H4 (cell line): ENCODE measurements around the gene PITPNM3. TPM values are rescaled to one million over a fixed set of nuclear protein-coding genes. Genes with fewer than 3 reads are reported as not detected.
A peak's percentile ranks its signal among the peaks of the same experiment; 100 is the strongest.

ENCODE experiments used
- DNase-seq: peaks from one replicate; pipeline ENCODE4 v3.0.0-alpha.2; 2015; ENCODE audit warnings: low spot score
- total RNA-seq: library from RNA; depleted of rRNA; stranded (reverse); fragments of >200 nt; shearing (Covaris generic); gene quantifications from 2 replicates; pipeline ENCODE4 v1.2.3, GENCODE V29; 2014

Gene PITPNM3
- total RNA-seq, 1 experiment from 2014 or later = 0.15 TPM

DNA sequence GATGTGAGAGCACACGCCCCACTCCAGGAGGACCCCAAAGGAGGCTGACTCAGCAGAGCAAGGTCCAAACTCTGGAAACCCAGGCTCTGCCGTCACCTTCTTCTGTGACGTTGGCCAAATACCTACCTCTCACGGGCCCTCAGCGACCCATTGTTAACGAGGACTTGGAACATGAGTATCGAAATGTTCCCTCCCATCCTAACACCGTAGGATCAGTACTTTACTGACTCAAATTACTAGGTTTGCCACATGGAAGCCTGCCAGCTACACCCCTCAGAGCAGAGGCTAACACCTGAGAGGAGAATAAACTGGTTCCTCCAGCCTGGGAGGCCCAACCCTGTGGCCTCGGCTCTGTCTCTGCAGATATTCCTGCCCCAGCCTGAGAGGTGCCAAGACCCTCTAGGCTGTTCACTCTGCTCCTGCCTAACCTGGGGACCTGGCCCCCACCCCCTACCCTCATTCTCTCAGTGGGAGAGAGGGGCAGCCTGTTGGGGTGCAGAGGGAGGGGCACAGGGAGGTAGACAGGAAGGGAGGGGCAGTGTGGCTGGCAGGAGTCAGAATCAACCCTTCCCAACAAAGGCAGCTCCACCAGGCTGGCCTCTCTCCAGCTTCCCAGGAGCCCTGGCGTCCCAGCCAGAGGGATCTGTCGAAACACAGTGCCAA, 4.4 kb downstream of the PITPNM3 start:
- no peak for DNase-seq

DNA sequence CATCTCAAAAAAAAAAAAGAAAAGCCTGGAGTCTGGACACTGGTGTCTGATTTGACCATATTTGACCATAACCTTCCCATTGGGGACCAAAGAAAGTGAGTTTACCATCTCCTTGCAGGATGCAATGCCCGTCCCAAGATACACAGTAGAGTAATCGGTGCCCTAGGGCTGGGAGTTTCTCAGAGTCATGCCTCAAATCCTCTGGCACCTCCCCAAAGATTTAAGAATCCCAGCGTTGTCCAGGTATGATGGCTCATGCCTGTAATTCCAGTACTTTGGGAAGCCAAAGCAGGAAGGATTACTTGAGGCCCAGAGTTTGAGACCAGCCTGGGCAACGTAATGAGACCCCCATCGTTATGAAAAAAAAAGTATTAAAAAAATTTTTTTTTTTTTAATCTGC, 5.0 kb downstream of the PITPNM3 start:
- DNase-seq = no peak

DNA sequence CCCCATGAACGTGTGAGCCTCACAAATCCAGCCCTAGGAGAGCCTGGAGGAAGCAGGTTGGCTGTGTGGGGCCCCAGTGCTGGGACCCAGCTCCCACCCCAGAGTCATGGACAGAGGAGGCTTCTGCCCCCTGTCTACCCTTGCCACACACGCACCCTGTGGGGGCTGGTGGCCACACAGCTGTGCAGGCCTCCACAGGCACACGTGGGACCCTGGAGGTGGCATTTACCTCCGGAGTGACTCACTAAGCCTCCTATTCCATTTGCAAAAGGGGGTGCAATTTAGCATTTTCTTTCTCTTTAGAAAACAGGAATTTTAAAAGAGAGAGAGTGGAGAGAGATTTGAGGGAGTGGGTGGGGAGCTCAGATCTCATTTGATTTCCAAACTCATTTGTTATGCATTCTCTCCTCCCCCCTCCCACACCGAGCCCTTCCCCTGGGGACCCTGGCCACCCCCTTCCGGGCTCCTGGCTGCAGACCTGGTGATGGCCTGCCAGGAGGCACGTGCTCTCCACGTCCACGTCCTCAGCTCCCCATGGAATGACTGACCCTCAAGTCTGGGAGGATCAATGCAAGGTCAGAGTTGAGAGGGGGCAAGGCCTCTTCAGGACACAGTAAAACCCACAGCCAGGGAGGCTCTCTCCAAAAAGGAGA, 6.8 kb downstream of the PITPNM3 start:
- DNase-seq = no peak

DNA sequence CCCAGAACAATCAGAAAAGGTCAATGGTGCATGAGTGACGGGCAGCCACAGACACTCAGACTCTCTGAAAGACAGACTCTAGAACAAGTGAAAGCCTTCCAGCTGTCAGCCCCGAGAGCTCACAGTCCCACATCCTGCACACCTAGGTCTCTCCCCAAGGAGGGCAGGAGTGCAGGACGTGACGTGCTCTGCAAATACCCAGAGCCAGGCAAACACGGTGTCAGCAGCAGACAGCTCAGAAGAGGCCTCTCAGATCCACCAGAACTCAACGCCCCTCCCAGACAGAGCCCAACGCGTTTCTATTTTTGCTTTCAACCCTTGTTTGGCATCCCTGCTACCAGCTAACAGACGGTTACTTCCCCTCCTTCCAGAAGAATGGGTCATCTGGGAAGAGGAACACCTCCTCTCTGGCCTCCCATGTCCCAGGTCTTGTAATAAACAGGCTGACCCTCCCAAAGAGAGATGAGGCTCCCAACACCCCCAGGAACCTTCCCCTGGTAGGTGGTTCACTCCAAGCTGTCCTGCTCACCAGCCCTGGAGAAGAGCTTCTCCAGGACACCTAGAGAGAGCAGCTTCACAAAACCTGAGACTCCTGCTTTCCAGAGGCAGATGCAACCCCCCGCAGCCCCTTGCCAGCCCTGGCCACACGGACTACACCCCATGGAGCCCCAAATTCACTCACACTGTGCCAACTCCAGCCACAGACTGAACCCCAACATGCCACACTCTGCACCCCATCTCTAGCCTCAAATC, 7.6 kb downstream of the PITPNM3 start:
- no peak for DNase-seq

DNA sequence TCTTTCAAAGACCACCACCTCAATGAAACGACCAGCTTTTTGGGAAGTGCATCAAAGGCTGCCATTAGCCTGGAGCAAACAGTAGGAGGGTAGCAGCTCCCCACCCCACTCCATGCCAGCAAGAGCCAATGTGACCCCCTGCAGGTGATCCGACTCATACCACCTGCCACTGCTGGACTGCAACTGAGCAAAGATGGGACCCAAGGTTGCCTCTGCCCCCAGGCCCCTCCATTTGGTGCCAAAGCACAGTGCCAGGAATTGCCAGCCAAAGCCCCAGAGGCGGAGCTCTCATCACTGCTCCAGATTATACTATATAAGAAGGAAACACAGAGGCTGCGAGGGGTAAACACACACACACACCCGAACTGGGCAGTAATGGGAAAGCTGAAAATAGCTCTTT, 8.3 kb downstream of the PITPNM3 start:
- DNase-seq = no peak

DNA sequence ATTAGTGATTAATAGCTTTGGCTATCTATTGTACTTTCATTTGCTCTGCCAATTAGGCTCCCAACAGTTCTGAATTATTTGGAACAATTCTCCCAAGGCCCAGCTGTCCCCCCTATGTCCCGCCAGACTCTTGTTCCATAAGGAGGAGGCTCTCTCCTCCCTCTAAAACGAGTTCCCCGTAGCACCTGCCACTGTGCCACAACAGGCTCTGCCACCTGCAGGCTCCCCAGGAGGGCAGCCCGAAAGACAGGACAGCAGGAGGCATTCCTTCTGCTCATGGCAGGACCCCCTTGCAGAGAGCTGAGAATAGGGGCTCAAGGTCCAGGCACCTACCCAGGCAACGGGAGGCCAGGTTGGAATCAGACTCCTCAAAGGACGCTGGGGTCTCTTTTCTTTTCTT, 9.0 kb downstream of the PITPNM3 start:
- no peak for DNase-seq

DNA sequence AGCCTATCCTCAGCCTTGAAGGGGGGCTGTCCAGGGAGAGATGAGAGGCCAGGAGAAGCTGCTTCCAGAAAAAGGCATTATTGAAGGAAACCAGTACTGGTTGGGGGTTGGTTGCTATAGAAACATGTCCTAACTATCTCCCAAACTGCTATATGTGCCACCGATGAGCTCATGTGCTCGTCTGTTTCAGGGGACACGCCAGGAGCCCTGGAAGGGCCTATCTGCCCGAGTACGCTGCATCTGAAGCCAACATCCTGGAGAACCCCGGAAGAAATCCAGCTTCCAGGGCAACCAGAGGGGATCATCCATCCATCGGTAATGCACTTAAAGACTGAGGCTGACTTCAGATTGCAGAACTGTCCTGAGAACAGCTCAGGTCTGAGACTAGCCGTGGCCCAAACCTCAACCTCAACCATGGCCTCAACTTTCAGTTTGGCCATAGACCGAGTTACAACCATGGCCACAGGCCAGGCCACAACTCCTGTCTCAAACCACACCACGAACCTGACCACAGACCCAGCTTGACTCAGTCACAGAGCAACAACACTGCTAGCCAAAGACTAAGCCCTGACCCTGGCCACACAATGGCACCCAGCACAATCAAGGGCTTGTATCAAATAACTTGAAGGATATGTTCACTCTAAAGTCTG, 10.2 kb downstream of the PITPNM3 start:
- DNase-seq = peak; percentile 36

DNA sequence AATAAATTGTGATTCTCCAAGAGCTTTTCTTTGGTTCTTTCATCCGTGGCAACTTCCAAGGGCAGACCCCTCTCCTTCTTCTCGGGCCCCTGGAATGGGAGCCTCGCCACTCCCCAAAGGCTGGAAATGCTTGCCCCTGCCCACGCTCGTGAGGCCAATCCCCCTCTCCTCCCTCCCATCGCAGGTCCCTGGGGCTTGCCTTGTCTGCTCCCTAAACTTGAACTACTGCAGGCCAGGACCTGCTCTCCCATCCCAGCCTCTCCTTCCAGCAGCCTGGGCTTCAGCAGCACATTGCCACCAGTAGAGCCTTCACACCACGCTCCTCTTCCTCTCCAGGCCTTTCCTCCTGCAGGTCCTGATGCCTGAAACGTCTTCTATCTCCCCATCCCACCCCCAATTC, 11.1 kb downstream of the PITPNM3 start:
- DNase-seq = no peak

DNA sequence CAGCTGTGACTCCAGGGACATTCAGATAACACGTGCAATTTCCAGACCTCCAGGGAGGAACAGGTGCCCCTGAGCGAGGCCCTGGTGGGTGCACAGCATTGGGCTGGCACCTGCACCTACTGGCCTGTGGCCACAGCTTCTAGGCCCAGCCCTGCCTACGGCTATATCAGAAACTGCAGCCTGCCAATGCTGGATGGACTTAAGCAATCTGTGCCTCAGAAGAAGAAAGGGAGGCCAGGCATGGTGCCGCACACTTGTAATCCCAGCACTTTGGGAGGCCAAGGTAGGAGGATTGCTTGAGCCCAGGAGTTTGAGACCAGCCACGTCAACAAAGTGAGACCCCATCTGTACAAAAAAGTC, 12.4 kb downstream of the PITPNM3 start:
- no peak for DNase-seq

DNA sequence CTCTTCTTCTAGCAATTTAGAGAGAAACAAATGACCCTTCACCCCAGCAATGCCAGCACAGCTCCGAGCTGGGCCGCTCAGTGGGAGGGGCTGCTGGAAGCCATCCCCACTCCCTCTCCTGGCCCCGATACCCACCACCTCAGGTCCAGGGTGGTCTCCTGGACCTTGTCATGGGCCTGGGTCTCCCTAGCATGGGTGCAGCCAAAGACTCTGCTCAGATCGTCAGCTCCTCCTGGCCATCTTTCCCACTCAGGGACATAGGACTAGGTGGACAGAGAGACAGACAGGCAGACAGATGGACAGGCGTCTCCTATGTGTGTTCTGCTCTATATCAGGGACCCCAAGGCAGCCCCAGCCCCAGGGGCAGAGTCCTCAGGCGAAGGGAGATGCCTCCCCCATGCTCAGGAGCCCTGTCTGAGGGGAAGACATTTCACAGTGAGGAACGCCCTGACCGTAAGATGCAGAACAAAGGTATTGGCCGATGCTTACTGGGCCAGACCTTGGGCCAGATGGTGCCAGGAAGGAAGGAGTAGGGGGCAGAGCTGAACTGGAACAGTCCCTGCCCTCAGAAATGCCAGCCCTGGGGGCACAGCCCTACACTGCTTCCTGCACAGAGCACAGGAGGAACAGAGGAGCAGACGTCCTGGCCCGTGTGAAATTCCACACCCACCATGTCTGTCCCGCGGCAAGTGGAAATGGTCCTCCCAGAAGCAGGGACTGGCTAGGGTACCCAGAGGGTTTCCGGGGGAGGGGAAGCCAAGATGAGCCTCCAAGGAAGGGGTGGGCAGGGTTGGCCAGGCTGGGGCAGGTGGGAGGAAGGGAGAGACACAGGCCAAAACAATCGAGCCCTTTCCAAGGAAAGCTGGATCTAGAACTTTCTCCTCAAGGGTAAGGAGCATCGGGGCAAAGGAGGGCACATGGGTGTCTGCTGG, 13.0 kb downstream of the PITPNM3 start:
- DNase-seq = no peak

DNA sequence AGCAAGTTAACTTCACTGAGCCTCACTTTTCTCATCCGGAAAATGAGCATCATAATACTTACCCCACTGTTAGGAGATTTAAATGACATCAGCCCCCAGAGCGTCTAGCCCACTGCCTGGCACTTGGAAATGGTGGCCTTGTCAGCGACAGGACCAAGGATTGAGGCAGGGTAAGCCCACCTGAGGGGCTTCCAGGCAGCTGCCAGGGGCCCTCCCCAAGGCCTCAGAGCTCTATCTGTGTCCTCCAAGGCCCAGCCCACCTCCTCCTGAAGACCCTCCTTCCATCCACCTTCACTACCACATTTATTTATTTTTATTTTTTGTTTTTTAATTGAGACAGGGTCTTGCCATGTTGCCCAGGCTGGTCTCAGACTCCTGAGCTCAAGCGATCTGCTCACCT, 13.8 kb downstream of the PITPNM3 start:
- DNase-seq = no peak

DNA sequence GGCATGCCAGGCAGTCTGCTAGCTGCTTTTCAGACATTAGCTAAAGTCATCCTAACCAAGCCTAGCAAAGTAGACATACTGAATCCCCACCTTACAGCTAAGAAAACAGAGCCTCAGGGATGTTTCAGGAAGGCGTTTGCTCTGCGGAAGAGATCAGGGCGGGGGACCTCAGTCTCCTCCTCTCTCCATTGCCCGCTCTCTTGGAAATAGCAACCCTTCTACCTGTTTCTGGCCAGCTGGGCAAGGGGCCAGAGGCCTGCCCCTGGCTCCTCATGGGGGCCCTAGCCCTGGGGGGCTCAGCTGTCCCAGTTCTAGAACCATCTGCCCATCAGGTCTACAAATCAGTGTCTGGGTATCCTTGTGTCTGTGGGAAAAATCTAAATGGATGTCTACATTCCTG, 14.5 kb downstream of the PITPNM3 start:
- DNase-seq = no peak

DNA sequence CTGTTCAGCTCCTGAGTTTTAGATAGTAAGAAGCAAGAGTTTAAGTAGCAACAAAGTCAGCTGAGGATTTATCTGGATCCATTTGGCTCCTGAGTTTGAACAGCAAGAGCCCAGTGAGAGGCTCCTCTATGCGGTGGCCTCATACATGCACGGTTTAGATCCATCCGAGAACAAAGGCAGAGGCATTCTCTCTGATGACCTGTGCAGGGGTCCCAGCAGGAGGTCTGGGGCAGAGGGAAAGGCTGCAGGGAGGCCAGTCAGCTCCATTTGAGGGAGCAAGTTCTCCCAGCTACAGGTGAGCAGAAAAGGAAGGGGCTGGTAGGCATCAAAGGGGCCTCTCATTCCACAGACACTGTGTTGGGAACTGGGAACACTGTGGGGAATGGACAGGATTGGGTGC, 16.5 kb downstream of the PITPNM3 start:
- no peak for DNase-seq

DNA sequence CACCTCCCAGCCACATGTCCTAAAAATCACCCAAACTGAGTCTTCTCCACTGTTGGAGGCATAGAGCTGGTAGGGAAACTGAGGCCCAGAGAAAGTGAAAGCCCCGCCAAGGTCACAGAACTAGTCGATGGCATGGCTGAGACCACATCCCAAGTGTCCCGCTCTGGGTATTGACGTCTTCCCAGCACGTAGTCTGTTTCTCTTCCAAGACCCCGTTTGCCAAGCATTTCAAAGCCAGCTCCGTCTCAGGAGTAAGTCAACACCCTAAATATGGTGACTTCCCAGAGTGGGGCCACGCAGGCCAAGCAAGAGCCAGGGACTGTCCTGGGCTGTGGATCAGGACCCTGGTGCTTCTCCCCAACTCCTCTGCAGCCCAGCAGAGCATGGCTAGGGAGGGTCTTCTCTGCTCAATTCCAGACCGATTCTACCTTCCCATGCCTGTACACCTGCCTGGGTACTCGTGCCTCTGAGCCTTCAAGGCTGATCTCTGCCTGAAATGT, 19.7 kb downstream of the PITPNM3 start:
- no peak for DNase-seq

DNA sequence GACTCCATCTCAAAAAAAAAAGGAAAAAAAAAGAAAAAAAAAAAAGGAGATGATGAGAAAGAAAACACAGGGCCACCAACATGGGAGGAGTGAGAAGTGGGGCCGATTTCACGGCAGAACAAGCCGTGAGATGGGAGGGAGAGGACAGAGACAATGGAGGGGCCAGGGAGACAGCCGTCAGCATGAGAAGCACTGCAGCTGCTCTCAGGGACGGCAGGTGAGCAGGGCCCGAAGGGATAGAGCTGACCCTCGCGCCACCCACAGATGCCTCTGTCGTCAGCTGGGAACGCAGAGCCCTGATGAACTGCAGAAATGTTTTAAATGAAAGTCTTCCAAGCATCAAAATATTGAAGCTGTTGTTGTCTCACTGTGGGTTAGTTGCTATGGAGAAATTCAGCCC, 20.3 kb downstream of the PITPNM3 start:
- no peak for DNase-seq

DNA sequence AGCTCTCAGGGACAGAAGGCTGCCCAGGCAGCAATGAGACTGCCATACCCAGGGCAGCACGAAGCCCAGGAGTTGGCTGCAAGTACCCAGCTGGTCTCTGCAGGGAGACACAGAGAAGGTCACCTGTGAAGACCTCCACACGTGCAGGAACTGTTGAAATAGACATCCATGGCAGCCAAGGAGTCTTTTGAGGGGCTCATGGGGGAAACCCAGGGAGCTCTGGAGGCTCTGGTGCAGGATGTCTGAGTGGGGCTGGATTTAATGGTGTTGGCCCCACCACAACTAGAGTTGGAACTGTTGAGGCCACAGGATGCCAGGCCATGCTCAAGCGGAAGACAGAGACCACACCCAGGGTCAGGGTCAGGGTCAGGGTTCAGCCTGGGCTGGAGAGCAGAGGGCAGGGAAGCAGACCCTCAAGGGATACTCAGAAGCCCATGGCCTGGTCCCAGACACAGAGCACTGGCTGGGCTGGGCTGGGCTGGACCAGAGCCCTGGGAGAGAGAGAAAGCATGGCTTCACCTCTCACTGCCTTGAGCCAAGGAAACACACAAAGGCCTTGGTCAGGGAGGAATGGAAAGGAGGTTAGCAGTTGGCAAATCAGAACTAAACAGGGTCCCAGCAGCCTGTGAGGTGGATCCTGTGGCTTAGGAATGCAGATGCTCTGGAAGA, 21.4 kb downstream of the PITPNM3 start:
- no peak for DNase-seq

DNA sequence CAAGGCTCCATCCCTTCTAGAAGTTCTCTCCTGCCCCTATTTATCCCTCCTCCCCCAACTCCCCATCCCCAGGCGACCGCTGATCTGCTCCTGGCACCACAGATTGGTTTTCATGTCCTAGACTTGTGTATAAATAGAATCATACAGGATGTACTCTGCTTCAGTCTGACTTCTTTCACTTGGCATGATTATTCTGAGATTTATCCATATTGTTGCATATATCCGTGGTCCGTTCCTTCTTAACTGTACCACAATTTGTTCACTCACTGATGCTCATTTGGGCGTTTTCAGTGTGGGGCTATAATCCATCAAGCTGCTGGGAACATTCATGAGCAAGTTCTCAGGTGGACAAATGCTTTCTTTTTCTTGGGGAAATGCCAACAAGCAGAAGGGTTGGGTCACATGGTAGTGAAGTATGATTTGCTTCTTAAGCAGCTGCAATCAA, 23.9 kb downstream of the PITPNM3 start:
- no peak for DNase-seq

DNA sequence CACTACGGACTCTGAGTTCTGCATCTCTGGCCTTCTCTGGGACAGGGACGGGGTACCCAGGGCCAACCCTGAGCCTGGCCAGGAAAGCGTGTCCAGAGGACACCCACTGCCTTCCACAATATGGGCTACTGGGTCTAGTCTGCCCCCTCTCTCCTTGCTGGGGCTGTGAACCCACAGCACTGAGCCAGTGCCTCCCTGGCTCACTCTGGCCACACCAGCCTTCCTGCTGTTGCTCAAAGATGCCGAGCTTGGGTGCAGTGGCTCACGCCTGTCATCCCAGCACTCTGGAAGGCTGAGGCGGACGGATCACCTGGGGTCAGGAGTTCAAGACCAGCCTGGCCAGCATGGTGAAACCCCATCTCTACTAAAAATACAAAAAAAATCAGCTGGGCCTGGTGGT, 24.8 kb downstream of the PITPNM3 start:
- DNase-seq = no peak

DNA sequence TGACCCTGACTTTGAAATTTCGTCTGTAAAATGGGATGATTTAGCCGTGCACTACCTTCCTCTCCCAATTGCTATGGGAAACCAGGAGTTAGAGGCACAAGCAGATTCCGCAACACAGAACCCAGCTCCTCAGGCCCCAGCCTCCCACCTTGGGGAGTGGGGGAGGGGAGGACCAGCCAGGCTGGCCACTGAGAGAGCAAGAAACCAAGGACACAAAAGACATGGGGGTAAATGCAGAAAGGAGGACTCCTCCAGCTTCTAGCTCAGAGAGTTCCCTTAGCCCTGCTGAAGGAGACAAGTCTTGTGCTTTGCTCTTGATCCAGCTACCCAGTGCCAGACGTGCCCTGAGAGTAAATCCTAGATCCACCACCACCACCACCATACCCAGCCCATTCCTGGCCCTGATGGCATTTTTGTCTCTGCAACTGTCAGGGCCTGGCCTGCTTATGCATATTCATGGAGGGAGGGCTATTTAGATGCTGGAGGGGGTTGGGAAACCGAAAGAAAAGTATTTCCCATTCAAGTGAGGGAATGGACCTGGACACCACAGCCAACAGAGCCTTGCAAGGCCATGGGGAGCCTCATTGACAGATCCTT, 25.9 kb downstream of the PITPNM3 start:
- DNase-seq = no peak

DNA sequence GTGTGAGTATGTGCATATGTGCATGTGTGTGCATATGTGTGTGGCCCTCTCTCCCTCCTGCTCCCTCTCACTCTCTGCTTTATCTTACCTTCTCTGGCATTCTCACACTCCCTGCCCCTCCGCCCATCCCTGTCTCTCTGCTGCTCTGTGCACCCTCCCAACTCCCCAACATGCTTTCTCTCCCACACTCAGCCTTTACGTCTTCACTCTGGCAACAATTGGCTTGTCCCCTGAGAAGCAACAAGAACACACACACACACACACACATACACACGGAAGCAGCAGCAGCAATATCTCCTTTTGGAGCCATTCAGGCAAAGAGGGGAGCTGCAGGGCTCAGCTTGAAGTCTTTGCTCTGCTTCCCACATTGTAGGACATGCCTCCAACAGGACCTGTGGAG, 27.8 kb downstream of the PITPNM3 start:
- DNase-seq = no peak
